ENCODE results near the gene RIC3.

RIC3 gene

DNA sequence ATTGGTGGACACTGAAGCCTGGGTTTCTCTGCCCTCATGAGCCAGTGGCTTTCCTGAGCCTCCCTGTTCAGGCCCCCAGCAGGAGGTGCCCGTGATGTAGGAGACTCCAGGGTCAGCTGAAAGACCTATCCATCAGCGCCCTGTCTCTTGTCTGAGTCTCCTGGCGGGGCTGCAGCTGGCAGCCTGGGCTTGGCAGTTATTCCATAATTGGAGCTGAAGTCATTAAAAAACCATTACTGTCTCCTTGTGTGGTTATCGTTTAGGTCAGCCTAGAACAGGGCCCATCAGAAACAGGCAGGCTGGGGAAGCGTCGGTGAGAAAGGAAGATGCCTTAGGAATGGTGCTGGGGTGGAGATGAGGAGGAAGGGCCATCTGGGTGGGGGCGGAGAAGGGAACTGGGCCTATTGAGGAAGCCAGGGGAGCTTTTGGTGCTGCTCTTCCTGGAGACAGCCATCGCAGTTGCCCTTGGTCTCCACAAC lies 82.8 kb downstream of the RIC3 start:
- no peak for DNase-seq

- no peak for DNase-seq
Measured at GRCh38 chr11:8085011-8085645, 83.7 kb downstream of the RIC3 start.

- DNase-seq, result no peak
Measured at GRCh38 chr11:8084352-8084751, 84.5 kb downstream of the RIC3 start.

- DNase-seq, result no peak
Measured at GRCh38 chr11:8083871-8084281, 84.9 kb downstream of the RIC3 start.

GRCh38 chr11:8083088-8083395 lies 85.8 kb downstream of the RIC3 start:
- DNase-seq, result no peak

DNA sequence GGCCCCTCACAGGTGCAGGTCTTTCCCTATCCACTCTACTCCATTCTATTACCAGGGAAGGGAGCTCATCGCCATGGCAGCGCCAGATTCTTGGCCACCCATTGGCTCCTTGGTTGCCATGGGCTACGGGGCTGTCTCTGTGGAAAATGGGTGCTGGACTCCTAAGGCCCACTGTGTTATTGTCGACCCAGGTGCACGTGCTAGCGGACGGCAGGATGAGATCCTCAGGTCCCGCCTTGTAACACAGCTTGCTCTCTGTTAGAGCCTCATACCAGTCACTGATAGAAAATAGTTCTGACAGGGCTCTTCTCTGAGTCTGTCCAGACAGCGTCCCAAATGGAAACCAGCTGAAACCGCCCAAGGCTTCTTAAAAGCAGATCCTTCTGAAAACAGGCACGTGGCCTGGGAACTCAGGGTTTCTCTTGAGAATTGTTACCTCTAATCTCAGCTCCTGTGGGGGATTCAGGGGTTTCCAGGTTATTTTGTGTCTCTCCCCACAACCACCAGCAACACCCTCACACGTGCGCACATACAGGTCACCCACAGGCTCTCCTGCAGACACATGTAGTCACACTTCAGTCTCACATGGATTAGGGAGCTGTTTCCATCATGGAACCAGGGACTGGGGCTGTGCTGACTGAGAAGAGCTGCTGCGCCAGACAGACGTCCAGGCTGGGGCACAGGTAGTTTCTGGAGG lies 86.3 kb downstream of the RIC3 start:
- no peak for DNase-seq

GRCh38 chr11:8081591-8082250 lies 87.1 kb downstream of the RIC3 start:
- DNase-seq, result no peak

- no peak for DNase-seq
Measured at GRCh38 chr11:8080674-8081590, 87.9 kb downstream of the RIC3 start, which contains the start of gene TUB. Gene TUB (plus strand): TSS chr11:8081211. CDS start chr11:8081511, 300 bp downstream.

- DNase-seq, result no peak
Measured at GRCh38 chr11:8080069-8080670, 88.7 kb downstream of the RIC3 start.

GRCh38 chr11:8079111-8079675 lies 89.6 kb downstream of the RIC3 start:
- no peak for DNase-seq

- DNase-seq, result no peak
Measured at GRCh38 chr11:8075119-8075726, 93.6 kb downstream of the RIC3 start.

GRCh38 chr11:8071616-8072581 lies 96.9 kb downstream of the RIC3 start:
- DNase-seq, result no peak

- no peak for DNase-seq
Measured at GRCh38 chr11:8070417-8071115, 98.3 kb downstream of the RIC3 start.

DNA sequence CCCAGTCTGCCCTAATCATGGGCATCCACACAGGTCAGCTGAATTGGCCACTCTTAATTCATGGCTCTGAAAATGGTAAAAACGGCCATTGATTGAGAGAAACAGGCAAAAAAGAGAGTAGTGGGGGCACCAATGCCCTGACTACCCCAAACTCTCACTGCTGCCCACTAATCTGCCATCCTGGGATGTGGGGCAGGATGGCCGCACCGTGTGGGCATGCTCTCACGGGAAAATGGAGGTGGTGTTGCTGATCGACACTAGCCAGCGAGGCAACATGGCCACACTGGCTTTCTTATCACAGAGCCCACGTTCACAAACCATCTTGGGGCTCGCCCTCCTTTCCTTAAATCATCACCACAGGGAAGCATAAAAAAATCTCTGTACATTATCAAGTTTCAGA lies 99.1 kb downstream of the RIC3 start:
- DNase-seq, result no peak

DNA sequence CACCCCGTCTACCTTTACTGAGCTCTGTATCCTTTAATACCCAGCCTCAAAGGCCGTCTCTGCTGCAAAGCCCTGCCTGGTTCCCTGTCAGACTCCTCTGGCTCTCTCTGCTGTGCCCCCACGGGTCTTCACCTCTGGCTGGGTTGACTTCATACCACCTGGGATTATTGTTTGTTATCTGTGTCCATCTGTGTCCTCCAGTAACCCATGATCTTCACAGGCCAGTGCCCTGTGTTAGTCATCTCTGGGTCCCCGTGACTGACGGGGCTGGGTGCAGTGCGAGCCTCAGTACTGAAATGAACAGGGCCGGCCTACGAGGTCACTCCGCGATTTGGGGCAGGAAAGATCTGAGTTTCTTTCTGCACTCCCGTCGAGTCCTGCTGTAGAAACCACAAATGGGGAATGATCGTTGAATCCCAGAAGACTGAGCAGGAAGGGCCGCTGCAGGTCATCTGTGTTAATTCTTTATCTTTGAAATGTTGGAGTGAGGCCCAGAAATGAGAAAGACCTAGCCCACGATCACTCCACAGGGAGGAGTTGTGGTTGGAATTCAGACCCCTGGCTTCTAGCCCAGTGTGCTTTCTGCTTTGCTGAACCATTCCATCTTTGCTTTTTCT lies 100.1 kb downstream of the RIC3 start:
- no peak for DNase-seq

- DNase-seq, result no peak
Measured at GRCh38 chr11:8067929-8068575, 100.8 kb downstream of the RIC3 start.

GRCh38 chr11:8067567-8067928 lies 101.3 kb downstream of the RIC3 start:
- no peak for DNase-seq

DNA sequence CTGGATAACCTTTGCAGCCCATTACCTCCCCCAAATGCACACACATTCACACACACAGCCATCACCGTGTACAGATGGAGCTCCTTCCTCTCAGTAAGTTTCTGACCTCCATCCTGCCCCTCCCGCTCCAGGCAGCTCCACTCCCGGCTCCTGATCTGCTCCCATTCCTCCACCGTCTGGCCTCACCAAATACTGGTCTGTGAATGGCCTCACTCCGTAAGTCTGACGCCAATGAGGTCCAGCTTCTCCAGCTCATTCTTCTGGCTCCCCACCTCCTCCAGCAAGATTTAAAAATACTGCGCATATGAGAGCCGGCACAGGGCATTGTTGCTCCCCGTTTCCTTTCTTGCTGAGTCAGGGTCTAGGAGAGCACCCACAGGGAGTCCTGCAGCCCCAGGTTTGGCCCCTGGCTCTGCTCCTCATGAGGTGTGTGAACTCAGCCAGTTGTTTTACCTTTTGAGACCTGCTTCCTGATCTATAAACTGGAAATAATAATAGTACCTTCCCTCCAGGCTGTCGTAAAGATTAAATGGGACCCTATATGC lies 101.8 kb downstream of the RIC3 start:
- DNase-seq, result no peak
